ENCODE data around the gene MST1.

GRCh38 chr3:49649576-49649975 is 39.7 kb downstream of the MST1 start:
- TF ChIP-seq POLR2A (IDR thresholded peaks at IDR 0.05): no peak
- TF ChIP-seq CTCF (IDR thresholded peaks at IDR 0.05): no peak
- no peak for TF ChIP-seq POLR2AphosphoS5 (IDR thresholded peaks at IDR 0.05)
